NOMO-1 treated with dmso at 0.1 percent for 144 hours (cell line): Measurements from ENCODE around the gene TBC1D5.

ENCODE experiments used
- DNase-seq: peaks from one replicate; lab custom pipeline; 2025; ENCODE audit not compliant: unreplicated experiment; lab: John Stamatoyannopoulos, UW

The TBC1D5 gene

GRCh38 chr3:17602126-17602525 is 140.3 kb downstream of the TBC1D5 start:
- DNase-seq = no peak

- DNase-seq = no peak
Measured at GRCh38 chr3:17592956-17593355, 149.5 kb downstream of the TBC1D5 start.

- no peak for DNase-seq
Measured at GRCh38 chr3:17590465-17590864, 152.0 kb downstream of the TBC1D5 start.

GRCh38 chr3:17589888-17590287 is 152.5 kb downstream of the TBC1D5 start:
- no peak for DNase-seq

- no peak for DNase-seq
Measured at GRCh38 chr3:17588422-17588821, 154.0 kb downstream of the TBC1D5 start.

- no peak for DNase-seq
Measured at GRCh38 chr3:17585394-17586325, 156.8 kb downstream of the TBC1D5 start.

GRCh38 chr3:17584066-17584465 is 158.4 kb downstream of the TBC1D5 start:
- DNase-seq = no peak

GRCh38 chr3:17583530-17583929 is 158.9 kb downstream of the TBC1D5 start:
- DNase-seq = no peak

GRCh38 chr3:17581421-17582080 is 160.9 kb downstream of the TBC1D5 start:
- DNase-seq = no peak

- no peak for DNase-seq
Measured at GRCh38 chr3:17580901-17581300, 161.5 kb downstream of the TBC1D5 start.

GRCh38 chr3:17579289-17580031 is 163.0 kb downstream of the TBC1D5 start:
- peak; percentile 25 for DNase-seq

- no peak for DNase-seq
Measured at GRCh38 chr3:17577796-17578520, 164.5 kb downstream of the TBC1D5 start.

- peak; percentile 48 for DNase-seq
Measured at GRCh38 chr3:17573396-17573795, 169.0 kb downstream of the TBC1D5 start.

- no peak for DNase-seq
Measured at GRCh38 chr3:17571686-17572085, 170.7 kb downstream of the TBC1D5 start.

GRCh38 chr3:17562845-17563244 is 179.6 kb downstream of the TBC1D5 start:
- no peak for DNase-seq

- DNase-seq = no peak
Measured at GRCh38 chr3:17558565-17558964, 183.9 kb downstream of the TBC1D5 start.

GRCh38 chr3:17557749-17558463 is 184.5 kb downstream of the TBC1D5 start:
- no peak for DNase-seq

GRCh38 chr3:17555525-17555924 is 186.9 kb downstream of the TBC1D5 start:
- DNase-seq = no peak

- no peak for DNase-seq
Measured at GRCh38 chr3:17554078-17554477, 188.4 kb downstream of the TBC1D5 start.

- no peak for DNase-seq
Measured at GRCh38 chr3:17553080-17553479, 189.4 kb downstream of the TBC1D5 start.
